Epithelial cell of prostate (primary cell): ENCODE measurements around the gene RHOT2.

Experiments used
- DNase-seq: peaks from one replicate; pipeline ENCODE4 v3.0.0-alpha.2; 2011; ENCODE audit warnings: low read depth, low spot score
- H3K27ac ChIP-seq: fragments of 450-650 bp; 2 replicates; pipeline ENCODE4 v1.5.1; 2017; ENCODE audit warnings: mild to moderate bottlenecking

RHOT2 gene

GRCh38 chr16:709566-710499 lies 41.9 kb downstream of the RHOT2 start:
- no peak for DNase-seq
- H3K27ac ChIP-seq, result no peak overlapping the region

GRCh38 chr16:710500-711075 lies 42.7 kb downstream of the RHOT2 start:
- H3K27ac ChIP-seq, result no peak overlapping the region
- no peak for DNase-seq

DNA sequence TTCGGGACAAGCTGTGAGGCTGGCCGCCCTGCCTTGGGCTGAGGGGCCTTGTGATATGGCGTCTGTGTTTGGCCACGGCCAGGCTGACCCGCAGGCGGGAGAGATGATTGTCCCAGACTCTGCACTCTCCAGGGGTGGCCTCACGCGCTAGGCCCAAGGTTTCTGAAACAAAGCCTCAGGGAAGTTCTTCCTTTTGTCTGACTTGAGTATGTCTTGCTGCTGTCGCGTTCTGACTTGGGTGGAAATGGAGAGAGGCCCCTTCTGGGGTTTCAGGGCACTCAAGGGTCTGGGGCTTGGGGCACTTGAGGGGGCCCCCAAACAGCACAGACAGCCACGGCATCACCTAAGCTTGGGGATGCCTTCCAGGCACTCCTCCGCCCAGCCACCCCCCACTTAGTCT lies 43.2 kb downstream of the RHOT2 start:
- DNase-seq, result no peak
- H3K27ac ChIP-seq, result no peak overlapping the region

DNA sequence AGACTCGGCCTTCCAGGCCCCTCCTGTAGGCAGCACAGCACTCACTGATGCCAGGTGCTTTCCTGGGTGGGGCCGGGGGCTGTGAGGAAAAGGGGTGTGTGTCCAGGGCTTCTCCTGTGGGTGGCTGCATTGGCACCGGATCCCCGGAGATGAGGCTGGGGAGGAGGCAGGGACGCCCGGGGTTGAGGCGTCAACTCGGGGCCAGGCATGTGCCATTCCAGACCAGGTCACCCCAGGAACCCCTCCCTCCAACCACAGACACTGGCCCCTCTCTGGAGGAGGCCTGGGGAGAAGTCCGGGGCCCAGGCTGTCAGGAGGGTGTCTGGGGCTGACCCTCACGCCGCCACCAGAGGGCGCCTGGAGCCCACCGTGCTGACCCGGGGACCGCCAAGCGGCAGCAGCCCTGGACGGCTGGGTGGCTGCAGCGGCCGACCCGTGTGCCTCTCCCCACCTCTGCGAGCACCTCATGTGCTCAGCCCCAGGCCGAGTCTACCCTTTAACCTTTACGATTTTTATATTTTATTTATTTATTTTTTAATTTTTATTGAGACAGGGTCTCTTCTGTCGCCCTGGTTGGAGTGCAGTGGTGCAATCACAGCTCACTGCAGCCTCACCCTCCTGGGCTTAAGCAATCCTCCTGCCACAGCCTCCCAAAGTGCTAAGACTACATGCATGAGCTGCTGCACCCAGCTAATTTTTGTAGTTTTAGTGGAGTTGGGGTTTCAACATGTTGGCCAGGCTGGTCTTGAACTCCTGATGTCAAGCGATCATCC lies 43.8 kb downstream of the RHOT2 start:
- H3K27ac ChIP-seq, result peak overlapping the region; percentile 60
- DNase-seq, result no peak

GRCh38 chr16:712740-713250 lies 44.9 kb downstream of the RHOT2 start:
- H3K27ac ChIP-seq, result peak overlapping the region; percentile 60
- DNase-seq, result peak; percentile 83

- DNase-seq, result no peak
These were observed 46.1 kb downstream of the RHOT2 start for GRCh38 chr16:714079-714478.

GRCh38 chr16:714558-715476 lies 46.9 kb downstream of the RHOT2 start, which contains the start of gene METRN:
Gene METRN, plus strand, starts transcription at chr16:715118. Its CDS starts 172 bp downstream, at chr16:715290.
- H3K27ac ChIP-seq, result peak within 1 kb of the TSS; percentile 60
- no peak for DNase-seq

More at GRCh38 chr16:714079-714478, 46.1 kb downstream of the RHOT2 start:
- H3K27ac ChIP-seq, result peak overlapping the region; percentile 60

GRCh38 chr16:715477-716199 lies 47.7 kb downstream of the RHOT2 start:
- no peak for DNase-seq
- peak overlapping the region; percentile 60 for H3K27ac ChIP-seq

DNA sequence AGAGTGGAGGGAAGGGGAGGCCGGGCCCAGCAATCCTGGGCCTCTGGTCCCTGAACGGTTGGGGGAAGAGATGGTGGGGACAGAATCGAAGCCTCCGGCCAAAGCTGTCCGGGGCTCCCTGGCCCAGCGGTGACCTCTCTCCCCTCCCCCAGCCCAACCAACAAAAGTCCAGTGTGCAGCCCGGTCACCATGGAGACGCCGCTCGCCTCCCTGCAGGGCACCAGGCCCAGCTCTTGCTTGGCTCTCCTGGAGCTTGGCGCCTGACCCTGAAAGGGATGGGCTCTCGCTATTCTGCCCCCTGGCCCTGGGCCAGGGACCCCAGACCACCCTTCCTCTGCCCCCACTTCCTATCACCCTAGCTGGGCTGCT lies 48.3 kb downstream of the RHOT2 start:
- no peak for DNase-seq
- H3K27ac ChIP-seq, result no peak overlapping the region

- DNase-seq, result no peak
- no peak overlapping the region for H3K27ac ChIP-seq
These were observed 48.9 kb downstream of the RHOT2 start for GRCh38 chr16:716768-717325.

DNA sequence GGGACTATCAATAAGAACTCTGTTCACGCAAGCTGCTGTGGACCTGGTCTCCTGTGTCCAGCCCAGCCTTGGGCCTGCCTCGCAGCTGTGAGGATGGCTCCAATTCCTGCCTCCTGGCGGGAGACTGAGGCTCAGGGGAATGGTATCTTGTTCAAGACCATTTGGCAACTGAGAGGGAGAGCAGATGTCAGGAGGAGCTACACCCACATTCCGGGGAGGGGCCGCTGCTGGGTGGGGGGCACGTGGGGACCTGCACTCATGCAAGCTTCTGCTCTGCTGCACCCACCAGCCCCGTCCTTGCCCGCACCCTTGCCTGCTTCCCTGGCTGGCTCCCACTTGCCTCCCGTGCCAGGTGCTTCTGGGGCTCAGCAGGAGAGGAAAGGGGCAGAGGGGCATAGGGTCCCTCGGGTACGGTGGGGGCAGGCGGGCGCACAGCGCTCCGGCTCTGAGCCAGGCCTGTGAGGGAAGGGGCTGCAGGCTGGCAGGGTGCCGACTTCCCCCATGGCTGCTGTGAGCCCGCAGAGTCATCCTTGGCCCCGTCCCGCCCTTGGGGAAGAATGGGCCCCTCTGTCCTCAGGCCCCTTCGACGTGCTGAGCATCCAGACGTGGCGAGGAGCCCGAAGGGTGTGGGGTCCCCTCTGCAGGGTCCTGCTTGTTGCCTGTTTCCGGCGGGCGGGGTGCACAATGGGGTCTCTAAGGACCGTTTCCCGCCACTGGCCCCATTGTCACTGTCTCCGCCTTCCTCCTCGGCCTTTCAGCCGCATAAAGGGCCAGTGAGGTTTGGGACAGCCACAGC lies 49.7 kb downstream of the RHOT2 start:
- H3K27ac ChIP-seq, result no peak overlapping the region
- DNase-seq, result no peak

DNA sequence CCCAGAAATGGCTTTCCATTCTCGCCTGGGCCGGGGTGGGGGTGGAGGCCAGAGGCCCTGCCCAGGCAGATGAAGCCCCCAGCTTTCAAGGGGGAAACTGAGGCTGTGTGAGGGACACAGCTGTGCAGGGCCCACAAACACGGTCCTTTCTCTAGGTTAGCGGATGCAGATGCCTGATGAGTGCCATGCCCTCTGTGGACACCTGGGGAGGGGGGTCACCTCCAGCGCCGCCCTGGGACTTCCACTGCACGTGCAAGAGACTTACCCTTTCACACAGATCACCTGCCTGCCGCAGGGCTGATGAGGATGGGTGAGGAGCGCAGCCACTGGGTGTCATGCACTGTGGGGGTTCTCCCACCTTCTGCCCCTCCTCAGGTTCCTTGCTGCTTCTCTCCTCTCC lies 50.5 kb downstream of the RHOT2 start:
- DNase-seq, result no peak

DNA sequence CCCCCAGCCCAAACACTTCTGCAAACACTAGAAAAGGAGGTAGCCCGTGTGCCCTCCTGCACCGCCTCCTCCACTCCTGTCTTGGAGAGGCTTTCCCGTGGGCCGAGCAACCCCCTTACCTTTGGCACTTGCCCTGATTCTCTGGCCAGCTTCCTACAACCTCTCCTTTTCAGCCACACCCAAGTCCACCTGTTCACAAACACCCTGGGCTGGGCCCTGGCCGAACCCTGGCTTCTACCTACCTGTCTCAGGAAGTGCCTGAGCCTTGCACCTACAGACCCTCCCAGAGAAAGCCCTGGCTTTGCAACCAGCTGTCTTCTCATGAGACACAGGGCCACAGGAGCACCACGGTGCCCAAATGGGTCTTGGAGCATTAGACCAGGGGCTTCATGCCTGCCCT lies 51.0 kb downstream of the RHOT2 start:
- no peak for DNase-seq
- no peak overlapping the region for H3K27ac ChIP-seq

More for the DNA sequence above, 50.5 kb downstream of the RHOT2 start:
- no peak overlapping the region for H3K27ac ChIP-seq

DNA sequence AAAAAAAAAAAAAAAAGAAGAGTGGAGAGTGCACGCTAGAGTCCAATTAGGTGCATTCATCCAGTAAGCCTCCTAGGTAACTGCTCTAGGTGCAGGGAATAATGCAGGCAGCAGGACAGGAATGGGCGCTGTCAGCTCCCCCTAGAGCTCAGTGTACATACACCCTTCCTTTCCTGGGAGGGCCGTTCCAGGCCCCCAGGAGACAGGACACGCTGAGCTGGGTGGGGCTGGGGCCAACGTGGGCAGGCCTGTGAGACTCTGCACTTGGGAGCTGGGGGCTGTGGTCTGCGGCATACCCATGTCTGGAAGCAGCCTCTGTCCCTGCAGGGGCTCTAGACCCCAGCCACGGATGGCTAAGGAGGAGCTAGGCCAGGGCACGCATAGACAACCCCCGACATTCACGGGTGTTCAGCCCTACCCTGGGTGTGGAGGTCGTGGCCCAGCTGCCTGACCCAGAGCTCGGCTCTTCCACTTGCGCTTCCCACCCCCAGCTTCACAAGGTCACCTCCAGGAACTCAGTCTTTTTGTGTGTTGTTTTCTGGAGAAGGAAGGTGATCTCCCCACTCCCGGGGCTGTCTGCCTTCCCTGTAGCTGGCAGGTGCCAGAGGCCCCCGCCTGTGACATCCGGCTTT lies 52.0 kb downstream of the RHOT2 start:
- DNase-seq, result no peak
- peak overlapping the region; percentile 78 for H3K27ac ChIP-seq

DNA sequence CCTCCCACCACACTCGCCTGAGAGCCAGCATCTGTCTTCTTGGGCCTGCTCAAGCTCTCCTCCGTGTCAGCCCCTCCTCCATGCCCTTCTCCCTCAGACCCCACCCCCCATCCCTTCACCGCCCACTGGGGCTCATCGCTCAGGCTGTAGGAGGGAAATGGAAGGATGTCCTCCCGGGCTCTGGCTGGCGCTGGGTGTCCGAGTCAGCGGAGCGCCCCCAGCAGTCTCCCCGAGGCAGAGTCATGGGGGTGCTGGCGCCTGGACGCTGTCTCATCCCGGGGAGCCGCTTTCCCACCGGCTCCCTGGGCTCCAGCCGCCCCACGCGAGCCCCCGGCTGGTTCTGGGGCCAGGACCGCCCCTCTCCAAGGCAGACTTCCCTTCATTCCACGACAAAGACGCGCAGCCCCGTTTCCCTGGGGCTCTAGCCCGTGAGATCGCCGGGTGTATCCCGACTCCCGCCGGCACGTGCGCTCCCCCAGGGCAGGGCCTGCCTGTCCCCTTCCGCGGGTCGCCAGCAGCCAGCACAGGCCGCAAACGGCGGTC lies 52.6 kb downstream of the RHOT2 start:
- peak overlapping the region; percentile 78 for H3K27ac ChIP-seq
- DNase-seq, result no peak

- H3K27ac ChIP-seq, result peak within 1 kb of the TSS; percentile 78
- no peak for DNase-seq
These were observed 53.2 kb downstream of the RHOT2 start, which contains the start of gene ANTKMT for GRCh38 chr16:720990-721764. Gene ANTKMT, plus strand, starts transcription at chr16:721146. Its CDS starts 129 bp downstream, at chr16:721275.
